HG03575 (cell line): Measurements from ENCODE around the gene IDI2.

ENCODE experiments used
- ATAC-seq: cut with Tn5 transposase; IDR thresholded peaks from one replicate; pipeline ENCODE4 v1.9.1; 2021; ENCODE audit not compliant: unreplicated experiment, insufficient number of reproducible peaks, low FRiP score; ENCODE audit errors: extremely low read depth

The IDI2 gene

DNA sequence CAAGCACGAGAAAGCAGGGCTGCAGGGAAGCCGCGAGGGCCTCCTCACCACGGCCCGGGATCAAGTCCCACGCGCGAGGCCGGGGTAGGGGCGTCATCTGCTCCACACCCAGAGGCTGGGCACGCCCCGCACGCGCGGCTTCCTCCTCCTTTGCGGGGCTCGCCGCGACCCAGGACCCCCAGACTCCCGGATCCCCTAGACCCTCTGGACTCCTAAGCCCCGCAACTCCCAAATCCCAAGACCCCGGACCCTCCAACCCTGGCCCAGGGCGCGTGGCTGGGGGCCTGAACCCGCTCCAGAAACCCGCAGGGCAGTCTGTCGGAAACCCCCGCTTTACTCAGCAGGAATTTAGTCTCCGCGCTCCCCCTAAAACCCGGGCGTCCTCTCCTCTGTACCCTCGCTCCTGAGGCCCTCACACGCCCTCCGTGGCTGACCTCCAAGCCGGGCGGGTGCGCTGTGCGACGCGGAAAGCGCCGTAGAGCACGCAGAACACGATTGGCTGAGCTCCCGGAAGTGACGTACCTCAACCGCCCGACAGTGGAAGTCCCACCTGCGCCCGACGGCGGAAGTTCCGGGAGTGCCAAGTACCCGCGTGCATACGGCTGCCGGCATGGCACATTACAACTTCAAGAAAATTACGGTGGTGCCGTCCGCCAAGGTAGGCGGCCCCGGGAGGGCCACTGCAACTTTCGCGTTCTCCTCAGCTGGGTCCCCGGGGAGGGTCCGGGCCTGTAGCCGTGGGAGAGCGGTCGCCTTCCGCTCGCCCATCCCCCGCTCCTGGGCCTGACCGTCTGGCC is 37.6 kb downstream of the IDI2 start, which contains the start of gene GTPBP4:
Gene GTPBP4, plus strand, starts transcription at position 565 of the 797 bp plus-strand sequence. Its CDS starts 46 bp downstream, at position 611.
- ATAC-seq, result peak; percentile 94

DNA sequence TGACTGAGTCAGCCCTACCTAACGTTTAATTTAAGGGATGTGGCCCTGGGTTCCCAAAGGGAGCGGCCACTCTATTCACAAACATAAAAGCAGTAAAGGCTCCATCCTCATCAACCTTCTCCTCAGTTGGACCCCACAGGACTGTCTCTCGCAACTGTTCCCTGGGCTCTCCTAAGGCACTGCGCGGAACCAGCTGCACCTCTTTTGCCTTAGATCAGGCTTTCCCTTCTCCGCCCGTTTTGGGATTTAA is 38.1 kb downstream of the IDI2 start:
- no peak for ATAC-seq

DNA sequence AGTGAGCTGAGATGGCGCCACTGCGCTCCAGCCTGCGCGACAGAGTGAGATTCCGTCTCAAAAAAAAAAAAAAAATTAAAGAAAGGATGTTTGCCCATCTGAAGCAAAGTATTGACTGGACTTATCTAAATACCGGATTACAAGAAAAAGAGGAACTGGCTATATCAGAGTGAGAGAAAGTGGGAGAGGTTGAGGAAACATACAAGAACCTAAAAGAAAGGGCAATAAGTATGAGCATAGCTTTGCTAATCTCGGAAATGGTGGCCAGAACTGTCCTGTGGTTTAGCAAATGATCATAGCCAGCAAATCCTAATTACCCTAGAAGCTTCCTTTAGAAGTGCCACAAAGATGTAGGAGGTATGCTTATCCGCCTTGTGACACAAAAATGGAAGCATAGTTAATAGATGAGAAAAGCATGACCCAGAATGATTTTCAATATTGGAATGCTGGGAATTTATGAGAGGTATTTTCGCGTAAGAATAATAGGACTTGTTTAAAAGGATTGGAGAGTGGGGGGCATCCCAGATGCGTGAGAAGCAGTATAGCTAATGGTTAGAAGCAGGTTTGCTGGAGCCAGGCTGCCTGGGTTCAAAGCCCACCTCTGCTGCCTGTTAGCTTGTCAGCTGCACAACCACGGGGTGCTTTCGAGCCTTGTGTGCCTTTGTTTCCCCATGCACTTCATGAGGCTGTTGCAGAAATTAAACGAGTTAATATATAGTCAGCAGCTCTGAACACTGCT is 38.6 kb downstream of the IDI2 start:
- ATAC-seq, result no peak

DNA sequence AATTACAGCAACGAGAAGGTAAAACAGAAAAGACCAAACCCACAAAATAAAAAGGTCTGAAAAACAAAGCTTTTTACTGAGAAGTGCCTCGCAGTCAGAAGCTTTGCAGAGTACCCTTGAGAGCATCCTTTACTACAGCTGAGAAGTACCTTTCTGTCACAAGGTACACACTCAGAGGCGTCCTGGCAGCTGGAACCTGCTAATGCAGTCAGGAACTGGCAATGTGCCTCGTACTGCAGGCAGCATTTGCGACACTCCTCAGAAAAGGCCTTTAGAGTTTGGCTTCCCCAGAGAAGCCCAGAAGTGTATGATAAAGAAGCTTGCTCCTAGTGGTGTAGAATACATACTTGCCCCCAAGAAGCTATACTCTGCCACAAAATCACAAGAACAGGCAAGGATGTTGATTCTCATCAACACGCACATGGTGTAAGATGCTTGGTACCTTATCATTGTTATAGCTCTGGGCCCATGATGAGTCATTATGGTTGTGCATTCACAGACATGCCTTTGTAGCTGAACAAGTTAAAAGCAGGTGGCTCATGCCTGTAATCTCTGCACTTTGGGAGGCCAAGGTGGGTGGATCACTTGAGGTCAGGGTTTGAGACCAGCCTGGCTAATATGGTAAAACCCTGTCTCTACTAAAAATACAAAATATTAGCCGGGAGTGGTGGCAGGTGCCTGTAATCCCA is 39.4 kb downstream of the IDI2 start:
- no peak for ATAC-seq

DNA sequence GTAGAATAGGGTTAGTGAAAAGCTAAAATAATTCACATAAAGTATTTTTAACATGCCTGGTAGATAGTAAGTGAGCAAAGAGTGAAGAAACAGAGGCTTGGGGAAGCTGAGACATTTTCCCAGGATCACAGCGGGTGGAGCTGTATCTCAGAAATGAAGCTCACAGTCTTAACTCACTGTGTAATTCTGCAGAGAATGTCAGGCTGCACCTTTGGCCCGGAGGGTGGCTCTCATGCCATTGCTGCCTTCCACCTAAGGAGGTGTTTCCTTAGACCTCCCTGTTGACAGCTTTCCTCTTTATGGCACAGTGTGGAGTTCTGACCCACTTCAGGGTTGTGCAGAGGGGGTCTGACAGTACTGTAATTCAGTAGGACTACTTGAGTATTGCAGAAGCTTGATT is 40.3 kb downstream of the IDI2 start:
- no peak for ATAC-seq

DNA sequence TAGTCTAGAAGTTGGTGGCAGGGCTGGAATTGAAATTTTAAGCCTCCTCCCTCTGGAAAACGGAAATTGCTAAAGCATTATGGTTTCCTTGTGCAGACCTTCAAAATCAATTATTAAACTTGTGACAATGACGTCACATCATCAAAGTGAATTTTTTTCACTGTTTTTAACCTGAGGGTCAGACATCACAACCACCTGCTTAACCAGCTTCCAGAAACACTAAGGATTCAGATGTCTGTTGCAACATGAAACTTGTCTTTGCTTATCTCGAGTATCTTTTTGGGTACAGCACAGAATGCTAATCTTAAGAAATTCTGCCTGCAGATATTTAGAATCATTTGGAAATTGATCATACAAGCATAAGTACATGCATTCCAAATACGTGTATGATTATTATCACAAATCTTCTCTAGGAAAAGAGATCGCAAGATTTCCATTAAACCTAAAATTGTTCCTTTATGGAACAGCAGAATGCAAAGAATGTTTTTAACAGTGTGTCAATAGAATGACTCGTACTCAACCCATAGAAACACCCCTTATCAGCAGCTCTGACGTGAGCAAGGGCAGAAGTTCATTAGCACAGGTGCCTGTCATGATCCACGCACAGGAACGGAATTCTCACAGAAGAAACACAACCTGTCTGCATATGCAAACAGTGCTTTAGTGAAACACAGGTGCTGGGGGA is 41.5 kb downstream of the IDI2 start:
- no peak for ATAC-seq

DNA sequence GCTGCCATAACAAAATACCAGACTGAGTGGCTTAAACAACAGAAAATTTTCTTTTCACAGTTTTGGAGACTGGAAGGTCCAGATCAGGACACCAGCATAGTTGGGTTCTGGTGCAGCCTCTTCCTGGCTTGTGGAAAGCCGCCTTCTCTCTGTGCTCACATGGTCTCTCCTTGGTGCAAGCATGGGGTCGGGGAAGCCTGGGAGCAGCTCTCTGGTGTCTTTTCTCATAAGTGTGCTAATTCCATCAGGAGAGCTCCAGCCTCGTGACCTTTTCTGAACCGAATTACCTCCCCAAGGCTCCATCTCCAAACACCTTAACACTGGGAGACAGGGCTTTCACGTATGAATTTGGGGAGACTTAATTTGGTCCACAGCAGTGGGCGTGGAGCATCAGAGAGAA is 42.3 kb downstream of the IDI2 start:
- no peak for ATAC-seq

DNA sequence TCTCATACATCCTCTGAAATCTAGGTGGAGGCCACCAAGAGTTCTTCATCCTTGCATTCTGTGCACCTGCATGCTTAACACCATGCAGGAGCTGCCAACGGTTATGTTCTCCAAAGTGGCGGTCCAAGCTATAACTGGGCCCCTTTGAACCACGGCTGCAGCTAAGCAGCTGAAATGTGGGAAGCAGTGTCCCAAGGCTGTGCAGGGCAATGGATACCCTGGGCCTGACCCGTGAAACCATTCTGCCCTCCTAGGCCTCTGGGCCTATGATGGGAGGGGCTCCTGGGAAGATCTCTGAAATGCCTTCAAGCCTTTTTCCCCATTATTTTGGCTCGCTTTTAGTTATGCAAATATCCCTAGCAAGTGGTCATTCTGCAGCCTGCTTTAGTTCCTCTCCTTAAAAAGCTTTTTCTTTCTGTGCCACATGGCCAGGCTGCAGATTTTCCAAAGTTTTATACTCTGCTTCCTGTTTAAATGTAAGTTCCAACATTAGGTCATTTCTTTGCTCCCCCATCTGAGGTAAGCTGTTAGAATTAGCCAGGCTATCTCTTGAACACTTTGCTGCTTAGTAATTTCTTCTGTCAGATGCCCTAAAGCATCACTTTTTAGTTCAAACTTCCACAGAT is 45.1 kb downstream of the IDI2 start:
- ATAC-seq, result no peak

DNA sequence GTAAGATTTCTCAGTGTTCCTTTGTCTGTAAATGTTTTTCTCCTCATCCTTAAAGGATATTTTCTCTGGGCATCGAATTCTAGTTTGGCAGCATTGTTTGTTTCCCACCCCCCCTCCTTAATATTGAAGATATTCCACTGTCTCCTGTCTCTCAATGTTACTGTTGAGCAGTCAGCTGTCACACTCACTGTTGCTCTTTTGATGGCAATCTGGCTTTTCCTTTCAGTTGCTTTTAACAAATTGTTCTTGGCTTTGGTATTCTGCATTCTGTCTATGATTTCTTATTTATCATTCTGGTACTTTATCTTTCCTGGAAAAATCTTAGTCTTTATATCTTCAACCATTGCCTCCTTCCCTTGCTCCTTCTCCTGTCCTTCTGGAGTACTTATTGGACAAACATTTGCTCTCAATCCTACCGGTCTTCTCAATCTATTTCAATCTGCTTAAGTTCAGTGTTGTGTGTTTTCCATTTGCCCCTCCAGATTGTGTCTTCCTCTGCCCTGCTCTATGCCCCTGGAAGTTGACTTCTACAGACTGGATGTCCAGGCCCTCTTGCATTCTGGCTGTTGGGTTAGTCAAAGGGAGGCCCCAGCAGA is 46.7 kb downstream of the IDI2 start:
- no peak for ATAC-seq

DNA sequence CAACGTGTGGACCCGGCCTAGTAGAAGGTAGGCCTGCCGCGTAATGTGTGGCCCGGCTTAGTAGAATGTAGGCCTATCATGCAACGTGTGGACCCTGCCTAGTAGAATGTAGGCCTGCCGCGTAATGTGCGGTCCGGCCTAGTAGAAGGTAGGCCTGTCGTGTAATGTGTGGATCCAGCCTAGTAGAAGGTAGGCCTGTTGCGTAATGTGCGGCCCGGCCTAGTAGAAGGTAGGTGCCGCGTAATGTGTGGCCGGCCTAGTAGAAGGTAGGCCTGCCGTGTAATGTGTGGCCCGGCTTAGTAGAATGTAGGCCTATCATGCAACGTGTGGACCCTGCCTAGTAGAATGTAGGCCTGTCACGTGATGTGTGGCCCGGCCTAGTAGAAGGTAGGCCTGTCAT is 49.3 kb downstream of the IDI2 start:
- ATAC-seq, result no peak

DNA sequence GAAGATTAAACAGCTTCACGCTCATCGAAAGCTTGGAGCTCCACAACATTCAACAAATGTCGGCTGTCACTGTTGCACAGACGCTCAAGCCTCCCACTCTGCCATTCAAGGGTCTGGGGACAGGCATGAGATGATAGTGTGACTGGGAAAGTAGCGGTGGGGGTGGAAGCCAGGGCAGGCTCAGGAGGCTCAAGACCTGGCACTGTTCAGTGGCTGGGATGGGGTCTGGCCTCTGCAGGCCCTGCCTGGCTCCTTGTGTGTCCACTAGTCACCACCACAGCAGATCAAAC is 50.9 kb downstream of the IDI2 start:
- ATAC-seq, result no peak

DNA sequence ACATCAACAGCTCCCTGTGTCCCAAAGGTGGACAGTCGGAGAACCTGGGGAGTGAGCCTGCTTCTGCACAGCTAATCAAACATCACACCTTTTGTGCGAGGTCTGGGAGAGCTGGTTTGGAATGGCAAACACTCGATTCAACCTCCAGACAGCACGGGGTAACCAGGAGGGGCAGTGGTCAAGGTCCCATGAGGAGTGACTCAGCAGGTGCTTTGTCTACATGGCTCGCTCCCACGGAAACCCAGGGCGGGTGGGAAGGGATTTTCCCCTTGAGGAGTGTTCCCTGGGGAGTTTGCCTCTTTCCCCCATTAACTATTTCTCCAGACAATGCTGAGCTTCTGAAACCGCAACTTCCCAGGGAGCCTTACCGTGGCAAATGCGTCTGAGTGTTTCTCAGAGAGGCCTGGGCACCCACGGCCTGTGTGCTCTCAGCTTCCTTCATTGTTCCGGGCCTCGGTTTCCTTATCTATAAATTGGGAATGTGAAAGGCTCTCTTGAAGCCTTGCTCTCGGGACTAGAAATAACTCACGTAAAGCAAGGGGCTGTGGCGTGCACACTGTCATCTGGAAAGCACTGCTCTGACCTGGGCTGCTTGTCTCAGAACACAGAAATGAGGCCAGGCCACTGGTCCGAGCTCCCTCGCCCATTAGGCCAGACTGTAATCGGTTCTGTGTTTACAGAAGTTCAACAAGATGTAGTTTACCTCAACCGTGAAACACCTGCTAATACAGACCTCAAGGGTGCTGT is 51.4 kb downstream of the IDI2 start:
- no peak for ATAC-seq

DNA sequence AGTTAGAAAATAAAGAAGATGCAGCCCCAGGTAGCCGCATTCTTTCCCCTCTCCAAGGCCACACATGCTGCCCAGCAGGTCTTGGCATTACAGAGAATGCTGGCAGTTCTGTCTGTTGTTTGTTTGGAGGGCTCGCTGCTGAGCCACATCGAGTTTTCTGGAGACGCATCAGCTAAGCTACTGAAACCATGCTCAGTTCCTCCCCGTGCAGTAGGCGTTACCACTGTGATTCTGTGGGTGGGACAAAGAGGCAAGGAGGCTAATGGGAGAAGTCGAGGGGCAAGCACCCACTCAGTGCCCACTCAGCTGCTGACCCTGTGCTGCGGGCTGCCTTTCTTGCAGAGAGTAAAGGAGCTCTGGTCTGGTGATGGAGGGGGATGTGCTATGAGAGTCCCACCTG is 52.9 kb downstream of the IDI2 start:
- no peak for ATAC-seq

DNA sequence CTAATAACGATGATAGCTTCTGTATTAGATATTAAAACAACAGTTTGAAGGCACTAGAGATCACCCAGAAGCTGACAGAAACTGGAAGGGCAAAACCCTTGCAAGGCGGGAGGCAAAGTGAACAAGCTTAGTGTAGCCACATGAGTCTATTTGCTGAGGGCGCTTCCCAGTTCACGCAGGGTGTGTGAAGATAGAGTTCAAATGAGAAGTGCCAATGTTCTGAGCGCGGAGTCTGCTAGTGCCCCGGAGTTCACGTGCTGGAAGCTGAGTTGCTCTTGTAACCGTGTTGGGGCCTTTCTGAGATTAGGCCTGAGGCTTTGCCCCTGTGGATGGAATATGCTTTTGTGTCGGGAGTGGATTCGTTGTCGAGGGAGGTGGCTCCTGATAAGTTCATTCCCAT is 54.0 kb downstream of the IDI2 start:
- ATAC-seq, result no peak

DNA sequence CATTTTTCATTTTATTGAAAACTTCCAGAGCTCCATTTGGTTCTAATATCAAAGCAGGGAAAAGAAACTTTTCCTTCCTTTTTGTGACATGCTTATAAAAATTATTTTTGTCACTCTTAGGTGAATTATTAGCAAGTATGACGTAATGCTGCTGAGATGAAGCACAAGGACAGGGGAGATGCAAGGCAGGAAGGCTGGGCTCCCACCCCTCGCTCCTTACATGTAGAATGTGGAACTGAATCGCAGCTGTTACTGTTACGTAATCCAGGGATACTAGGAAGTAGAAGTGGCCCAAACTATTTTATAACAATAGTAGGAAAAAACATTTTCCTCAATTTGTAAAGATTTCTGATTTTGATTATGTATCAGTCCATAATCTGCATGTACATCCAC is 54.5 kb downstream of the IDI2 start:
- ATAC-seq, result no peak

DNA sequence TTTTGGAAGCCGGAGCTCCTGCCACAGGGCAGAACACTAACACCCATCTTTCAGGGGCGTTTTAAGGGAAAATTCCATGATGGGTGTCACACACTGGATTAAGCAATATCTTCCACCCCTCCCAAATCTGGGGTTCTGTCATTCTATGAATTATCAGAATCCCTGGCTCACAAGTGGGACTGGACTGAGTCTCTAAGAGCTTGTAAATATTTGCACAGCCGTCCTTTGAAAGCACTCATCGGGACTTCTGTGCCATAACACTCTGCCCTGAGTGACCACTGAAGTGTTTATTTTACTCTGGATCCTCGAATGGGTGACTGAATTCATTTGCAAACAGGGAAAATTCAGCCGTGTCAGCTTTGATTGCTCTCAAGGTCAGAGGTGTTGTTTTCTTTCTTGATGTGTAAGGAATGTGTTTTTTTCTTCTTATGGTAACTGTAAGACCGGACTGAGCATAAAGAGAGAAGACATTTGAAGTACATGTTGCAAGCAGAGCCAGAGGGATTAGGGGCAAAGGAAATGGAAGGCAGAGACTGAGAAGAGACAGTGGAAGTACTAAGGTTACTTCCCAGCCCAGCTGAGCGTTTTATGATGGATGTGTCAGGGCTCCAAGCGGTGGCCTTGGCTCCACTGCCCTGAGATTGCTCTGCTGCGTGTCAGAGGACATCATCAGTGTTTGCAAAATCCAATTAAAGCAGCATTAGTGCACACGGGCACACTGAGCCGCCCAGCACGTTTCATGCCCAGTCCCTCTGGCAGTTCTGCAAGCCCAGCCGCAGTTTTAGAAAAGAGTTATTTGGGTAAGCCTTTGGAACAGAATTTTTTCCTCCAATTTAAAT is 55.1 kb downstream of the IDI2 start:
- no peak for ATAC-seq

DNA sequence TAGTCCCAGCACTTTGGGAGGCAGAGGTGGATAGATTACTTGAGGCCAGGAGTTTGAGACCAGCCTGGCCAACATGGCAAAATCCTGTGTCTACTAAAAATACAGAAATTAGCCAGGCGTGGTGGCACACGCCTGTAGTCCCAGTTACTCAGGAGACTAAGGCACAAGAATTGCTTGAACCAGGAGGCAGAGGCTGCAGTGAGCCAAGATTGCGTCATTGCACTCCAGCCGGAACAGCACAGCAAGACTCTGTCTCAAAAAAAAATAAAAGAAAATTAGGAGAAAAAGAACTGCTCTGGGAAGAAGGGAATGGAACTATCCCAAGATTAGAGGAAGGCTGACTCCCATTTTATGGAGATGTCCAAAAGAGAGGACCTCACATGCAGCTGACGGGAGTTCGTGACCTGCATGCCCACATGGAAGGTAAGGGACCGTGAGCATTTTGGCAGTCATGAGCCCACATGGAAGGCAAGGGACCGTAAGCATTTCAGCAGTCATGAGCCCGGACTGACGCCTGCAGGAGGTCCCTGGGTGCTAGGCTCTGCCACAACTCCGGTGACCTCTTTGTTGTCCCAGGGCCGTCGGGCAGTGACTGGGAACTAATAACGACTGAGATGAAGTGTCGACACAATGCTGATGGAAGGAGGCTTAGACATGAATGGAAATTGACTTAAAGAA is 56.0 kb downstream of the IDI2 start:
- ATAC-seq, result no peak
